Activated B cell treated with CpG ODN at 0.5 μM for 24 hours (primary cell): ENCODE data around the gene PRR36. TPM values are rescaled to one million over a fixed set of nuclear protein-coding genes. Genes with fewer than 3 reads are reported as not detected.

Source experiments
- ATAC-seq: fragments of 200-7000 bp; cut with Tn5 transposase; one replicate; pipeline ENCODE4 v1.10.0; 2021; ENCODE audit warnings: low read depth, mild to moderate bottlenecking, moderate library complexity
- CTCF ChIA-PET: fragments of 350-600 bp; sonication (Branson Sonifier 250); formaldehyde crosslinking; loops from one replicate; lab custom pipeline; 2021; ENCODE audit warnings: antibody characterized with exemption; lab: Charles Lee
- POLR2A ChIA-PET: fragments of 350-600 bp; sonication (Branson Sonifier 250); formaldehyde crosslinking; loops from one replicate; lab custom pipeline; 2021; ENCODE audit warnings: antibody characterized with exemption; lab: Charles Lee
- DNase-seq: peaks from one replicate; pipeline ENCODE4 v3.0.0; 2022
- H3K27ac Mint-ChIP-seq: one replicate; pipeline ENCODE4 v1.8.0; 2020; ENCODE audit warnings: mixed read lengths
- H3K27me3 Mint-ChIP-seq: one replicate; pipeline ENCODE4 v1.8.0; 2021; ENCODE audit warnings: mixed read lengths
- H3K36me3 Mint-ChIP-seq: one replicate; pipeline ENCODE4 v1.8.0; 2021; ENCODE audit warnings: low read depth, mixed read lengths
- H3K4me1 Mint-ChIP-seq: one replicate; pipeline ENCODE4 v1.8.0; 2021; ENCODE audit warnings: mixed read lengths
- H3K4me3 Mint-ChIP-seq: one replicate; pipeline ENCODE4 v1.8.0; 2020; ENCODE audit warnings: mild to moderate bottlenecking, mixed read lengths
- H3K9me3 Mint-ChIP-seq: one replicate; pipeline ENCODE4 v1.8.0; 2020; ENCODE audit warnings: mixed read lengths
- CTCF ChIP-seq: fragments of 200-600 bp; IDR thresholded peaks from one replicate; pipeline ENCODE4 v1.8.0; 2022; ENCODE audit warnings: antibody characterized with exemption, mild to moderate bottlenecking
- intact Hi-C: fragments of 100-400 bp; cut with micrococcal nuclease; formaldehyde crosslinking; loops from one replicate; pipeline ENCODE4 v1.15.1; 2024
- total RNA-seq: library from RNA; stranded (reverse); gene quantifications from 2 replicates; pipeline ENCODE4 v1.2.3, GENCODE V29; 2022

The PRR36 gene
- total RNA-seq, 1 donor from 2014 or later: not detected

DNA sequence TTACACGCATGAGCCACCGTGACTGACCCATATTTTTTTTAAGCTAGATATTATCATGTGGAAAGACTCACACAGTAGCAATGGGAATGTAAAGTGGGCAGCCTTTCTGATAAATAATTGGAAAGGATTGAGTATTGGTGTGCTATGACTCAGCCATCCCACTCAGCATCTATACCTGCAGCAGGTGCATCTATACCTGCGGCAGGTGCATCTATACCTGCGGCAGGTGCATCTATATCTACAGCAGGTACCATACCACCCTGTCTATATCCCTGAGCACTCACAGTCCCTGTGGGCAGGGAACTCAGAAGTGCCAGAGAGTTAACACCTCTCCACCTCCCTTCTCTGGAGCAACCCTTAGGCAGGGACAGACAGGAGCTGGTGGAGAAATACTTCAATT lies 8.9 kb upstream of the PRR36 start:
- no peak for TF ChIP-seq CTCF
- no peaks in the 10 kb centered on the region for H3K4me1 Mint-ChIP-seq
- ChIA-PET POLR2A (interaction anchor here (0.6 kb wide), 1 partner anchor 335 kb away, joined by 3 read pairs; no protein-coding TSS in a partner anchor), CTCF (no interaction called here)
- ATAC-seq (no peak), DNase-seq (no peak)
- no peaks in the 10 kb centered on the region for H3K9me3 Mint-ChIP-seq
- peaks cover 3% of the 10 kb centered on the region for H3K27me3 Mint-ChIP-seq
- H3K4me3 Mint-ChIP-seq: no peak overlapping the region
- intact Hi-C loops: no loop called here
- no peak overlapping the region for H3K27ac Mint-ChIP-seq
- H3K36me3 Mint-ChIP-seq: no peaks in the 10 kb centered on the region

DNA sequence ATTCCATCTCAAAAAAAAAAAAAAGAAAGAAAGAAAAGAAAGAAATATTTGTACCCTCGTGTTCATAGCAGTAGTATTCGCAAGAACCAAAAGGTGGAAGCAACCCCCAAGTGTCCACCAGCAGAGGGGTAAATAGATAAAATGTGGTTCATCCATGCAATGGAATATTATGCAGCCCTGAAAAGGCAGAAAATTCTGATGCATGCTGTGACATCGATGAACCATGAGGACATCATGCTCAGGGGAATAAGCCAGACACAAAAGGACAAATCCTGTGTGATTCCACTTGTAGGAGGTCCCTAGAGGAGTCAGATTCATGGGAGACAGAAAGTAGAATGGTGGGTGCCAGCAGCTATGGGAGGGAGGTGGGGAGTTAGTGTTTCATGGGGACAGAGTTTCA lies 7.7 kb upstream of the PRR36 start:
- Mint-ChIP-seq H3K27ac (no peak overlapping the region), H3K4me3 (no peak overlapping the region), H3K4me1 (no peaks in the 10 kb centered on the region), H3K9me3 (no peaks in the 10 kb centered on the region), H3K36me3 (no peaks in the 10 kb centered on the region), H3K27me3 (no peaks in the 10 kb centered on the region)
- no peak for TF ChIP-seq CTCF
- CTCF ChIA-PET: no interaction called here
- POLR2A ChIA-PET: no interaction called here
- intact Hi-C loops: no loop called here
- no peak for ATAC-seq
- no peak for DNase-seq

GRCh38 chr19:7879836-7880235 lies 5.6 kb upstream of the PRR36 start:
- Mint-ChIP-seq H3K27me3 (peaks cover 5% of the 10 kb centered on the region), H3K4me3 (no peak overlapping the region), H3K36me3 (no peaks in the 10 kb centered on the region), H3K27ac (no peak overlapping the region), H3K9me3 (no peaks in the 10 kb centered on the region), H3K4me1 (no peaks in the 10 kb centered on the region)
- no peak for TF ChIP-seq CTCF
- POLR2A ChIA-PET: no interaction called here
- no peak for ATAC-seq
- CTCF ChIA-PET: interaction anchor here (1.1 kb wide), 1 partner anchor 10 kb away, joined by 3 read pairs; no protein-coding TSS in a partner anchor
- DNase-seq: no peak
- intact Hi-C loops: no loop called here

DNA sequence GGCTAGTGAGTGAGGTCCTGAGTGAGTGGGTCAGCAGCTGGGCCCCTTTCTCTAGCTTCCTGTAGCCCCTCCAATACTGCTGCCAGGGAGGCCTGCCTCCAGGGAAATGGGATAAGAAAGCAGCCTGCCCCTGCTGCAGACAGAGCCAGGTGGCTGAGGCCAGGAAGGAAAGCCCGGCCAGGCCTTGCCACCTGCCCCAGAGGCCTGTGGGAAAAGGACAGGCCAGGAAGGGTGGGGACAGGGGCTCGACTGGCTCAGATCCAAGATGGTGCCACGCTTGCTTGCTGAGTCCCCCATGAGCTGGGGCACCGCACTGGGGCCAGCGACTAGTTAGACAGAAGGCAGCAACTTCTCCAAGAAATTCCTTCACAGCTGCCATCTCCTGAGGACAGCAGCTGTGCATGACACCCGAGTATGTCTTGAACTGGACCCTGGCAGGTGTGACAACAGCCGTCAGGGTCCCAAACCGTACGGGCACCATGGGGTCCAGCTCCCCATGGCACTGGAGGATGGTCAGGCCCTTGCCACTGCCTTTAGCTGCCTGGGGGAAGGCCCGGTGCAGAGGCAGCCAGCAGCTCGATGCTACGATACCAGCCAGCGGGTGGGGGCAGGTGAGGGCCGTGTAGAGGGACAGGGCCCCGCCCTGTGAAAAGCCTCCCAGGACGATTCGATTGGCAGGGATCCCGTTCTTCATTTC lies 5.1 kb upstream of the PRR36 start:
- no peak overlapping the region for H3K27ac Mint-ChIP-seq
- H3K27me3 Mint-ChIP-seq: peaks cover 7% of the 10 kb centered on the region
- intact Hi-C loops: no loop called here
- DNase-seq: no peak
- H3K4me1 Mint-ChIP-seq: peaks cover 4% of the 10 kb centered on the region
- CTCF ChIA-PET: interaction anchor here (1.1 kb wide), 1 partner anchor 10 kb away, joined by 3 read pairs; no protein-coding TSS in a partner anchor
- no peak overlapping the region for H3K4me3 Mint-ChIP-seq
- no peaks in the 10 kb centered on the region for H3K36me3 Mint-ChIP-seq
- TF ChIP-seq CTCF: no peak
- no peak for ATAC-seq
- no peaks in the 10 kb centered on the region for H3K9me3 Mint-ChIP-seq
- POLR2A ChIA-PET: no interaction called here

- ATAC-seq (no peak), DNase-seq (no peak)
- ChIA-PET POLR2A (no interaction called here), CTCF (no interaction called here)
- no peaks in the 10 kb centered on the region for H3K36me3 Mint-ChIP-seq
- H3K9me3 Mint-ChIP-seq: no peaks in the 10 kb centered on the region
- H3K27ac Mint-ChIP-seq: no peak overlapping the region
- peaks cover 13% of the 10 kb centered on the region for H3K27me3 Mint-ChIP-seq
- peaks cover 12% of the 10 kb centered on the region for H3K4me1 Mint-ChIP-seq
- H3K4me3 Mint-ChIP-seq: no peak overlapping the region
- intact Hi-C loops: no loop called here
- no peak for TF ChIP-seq CTCF
Observed at GRCh38 chr19:7877249-7877836, 3.2 kb upstream of the PRR36 start.
